Measurements from ENCODE around the gene P2RX6.
A peak's percentile ranks its signal among the peaks of the same experiment; 100 is the strongest.

The P2RX6 gene

DNA sequence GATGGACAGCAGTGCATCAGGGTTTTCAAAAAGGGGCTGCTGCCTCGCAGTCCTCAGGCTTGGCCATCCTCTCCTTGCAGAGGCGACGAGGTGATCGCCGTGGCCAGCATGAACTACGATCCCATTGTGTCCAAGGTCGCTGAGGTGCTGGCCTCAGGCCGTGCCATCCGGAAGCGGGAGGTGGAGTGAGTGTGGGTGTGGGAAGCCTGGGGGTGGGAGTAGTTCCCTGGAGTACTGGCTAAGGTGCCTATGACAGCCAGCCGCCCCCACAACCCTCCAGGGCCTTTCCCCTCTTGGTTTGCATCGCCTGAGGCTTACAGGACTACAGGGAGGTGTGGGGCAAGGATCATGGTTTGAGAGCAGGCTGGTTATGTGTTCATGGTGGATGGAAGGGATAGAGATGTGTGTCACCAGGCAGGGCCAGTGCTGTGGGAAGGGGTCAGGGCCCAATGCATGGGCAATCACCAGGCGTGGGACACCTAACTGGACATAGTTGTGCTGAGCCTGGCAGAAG, 35.0 kb upstream of the P2RX6 start:
- no peak for DNase-seq (ENCODE audit: low spot score)

DNA sequence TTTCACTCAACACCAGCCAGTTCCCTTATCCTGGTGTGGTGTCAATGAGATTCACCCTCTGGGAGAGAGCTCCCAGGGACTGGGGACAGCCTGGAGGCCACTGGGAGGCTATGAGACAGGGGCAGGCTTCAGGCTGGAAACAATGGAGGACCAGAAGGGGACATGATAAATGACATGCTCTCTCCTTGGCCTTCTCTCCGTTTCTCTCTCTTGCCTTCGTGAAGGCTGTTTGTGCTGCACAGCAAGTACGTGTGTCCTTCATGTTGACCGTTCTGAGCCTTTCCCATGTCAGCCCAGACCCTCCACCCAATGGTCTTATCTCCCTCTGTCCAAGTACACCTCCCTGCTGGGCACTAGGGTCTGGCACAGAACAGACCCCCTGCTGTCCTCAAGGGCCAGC, 34.4 kb upstream of the P2RX6 start:
- DNase-seq (ENCODE audit: low spot score): no peak

DNA sequence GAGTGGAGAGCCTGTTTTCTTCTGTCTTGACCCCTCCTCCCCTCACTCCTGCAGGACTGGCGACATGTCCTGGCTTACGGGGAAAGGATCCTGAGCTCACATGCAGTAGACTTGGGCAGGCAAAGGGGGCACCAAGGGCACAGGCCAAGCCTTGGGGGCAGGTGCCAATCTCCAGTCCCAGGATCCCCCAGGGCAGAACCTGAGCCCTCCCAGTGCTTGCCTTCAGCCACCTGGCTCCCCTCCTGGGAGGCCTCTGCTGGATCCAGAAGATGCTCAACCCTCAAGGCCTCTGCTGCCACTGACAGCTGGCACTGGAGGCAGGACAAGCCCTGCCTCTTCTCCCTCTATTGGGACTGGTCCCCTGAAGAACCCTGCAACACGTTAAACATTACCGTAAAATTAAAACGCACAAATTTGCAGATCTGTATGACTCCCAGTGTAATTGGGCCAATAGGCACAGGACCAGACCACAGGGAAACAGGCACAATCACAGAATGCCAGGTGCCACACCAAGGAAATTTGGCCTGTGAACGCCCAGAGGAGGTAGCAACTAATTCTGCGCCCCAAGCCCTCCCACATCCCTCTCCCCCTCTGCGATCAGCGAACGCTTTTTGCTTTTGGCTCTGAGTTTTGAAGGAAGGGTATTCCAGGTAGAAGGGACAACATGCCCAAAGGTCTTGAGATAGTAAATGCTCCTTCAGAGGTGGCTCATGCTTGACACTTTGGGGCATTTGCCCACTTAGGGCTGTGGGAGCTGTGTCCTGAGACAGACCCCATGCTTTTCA, 33.8 kb upstream of the P2RX6 start:
- DNase-seq (ENCODE audit: low spot score): no peak

DNA sequence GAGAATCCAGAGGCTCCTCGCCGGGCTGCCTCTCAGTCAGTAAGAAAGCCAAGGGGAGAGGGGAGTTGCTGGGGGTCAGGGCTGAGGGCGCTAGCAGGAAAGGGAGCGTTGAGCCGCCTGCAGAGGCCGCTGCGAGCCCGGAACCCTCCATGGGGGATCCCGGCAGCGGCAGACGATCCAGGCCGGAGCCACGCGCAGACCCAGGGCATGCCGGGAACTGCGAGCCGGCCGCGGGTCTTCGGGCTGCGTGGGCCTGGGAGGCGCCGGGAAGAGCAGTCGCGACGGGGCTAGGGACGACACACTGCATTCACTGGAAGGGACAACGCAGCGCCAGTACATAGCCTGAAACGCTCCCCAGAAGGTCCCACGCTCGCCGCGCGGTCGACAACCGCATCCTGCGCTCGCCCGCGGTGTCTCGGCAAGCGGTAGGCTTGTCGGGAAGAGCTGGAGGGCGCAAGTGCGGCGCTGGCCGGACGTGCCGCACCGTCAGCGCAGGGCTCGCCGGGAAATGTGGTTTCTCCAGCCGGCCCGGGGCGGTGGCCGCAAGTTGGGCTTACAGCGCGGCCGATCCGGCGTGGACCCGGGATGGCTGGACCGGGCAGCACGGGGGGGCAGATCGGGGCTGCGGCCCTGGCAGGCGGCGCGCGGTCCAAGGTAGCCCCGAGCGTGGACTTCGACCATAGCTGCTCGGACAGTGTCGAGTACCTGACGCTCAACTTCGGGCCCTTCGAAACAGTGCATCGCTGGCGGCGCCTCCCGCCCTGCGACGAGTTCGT, 33.0 kb upstream of the P2RX6 start, which contains the start of gene LZTR1:
Gene LZTR1 (plus strand): TSS at position 511 of the 776 bp plus-strand sequence. CDS start 75 bp downstream, at position 586.
- peak; percentile 81 for DNase-seq (ENCODE audit: low spot score)

DNA sequence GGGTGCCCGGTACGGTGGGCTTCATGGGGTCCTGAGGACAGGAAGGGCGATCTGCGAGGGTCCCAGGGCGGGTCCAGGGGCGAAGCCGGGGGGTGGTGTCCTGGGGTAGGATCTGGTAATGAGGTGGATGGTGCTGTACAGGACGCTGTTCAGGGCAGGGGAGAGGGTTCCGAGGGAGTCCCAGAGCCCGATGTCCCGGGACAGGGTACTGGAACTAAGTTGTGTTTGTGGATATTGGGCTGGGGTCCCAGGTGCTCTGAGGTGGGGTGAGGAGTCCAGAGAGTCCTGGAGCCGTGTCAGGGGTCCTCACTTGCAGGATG, 32.4 kb upstream of the P2RX6 start:
- DNase-seq (ENCODE audit: low spot score): no peak

DNA sequence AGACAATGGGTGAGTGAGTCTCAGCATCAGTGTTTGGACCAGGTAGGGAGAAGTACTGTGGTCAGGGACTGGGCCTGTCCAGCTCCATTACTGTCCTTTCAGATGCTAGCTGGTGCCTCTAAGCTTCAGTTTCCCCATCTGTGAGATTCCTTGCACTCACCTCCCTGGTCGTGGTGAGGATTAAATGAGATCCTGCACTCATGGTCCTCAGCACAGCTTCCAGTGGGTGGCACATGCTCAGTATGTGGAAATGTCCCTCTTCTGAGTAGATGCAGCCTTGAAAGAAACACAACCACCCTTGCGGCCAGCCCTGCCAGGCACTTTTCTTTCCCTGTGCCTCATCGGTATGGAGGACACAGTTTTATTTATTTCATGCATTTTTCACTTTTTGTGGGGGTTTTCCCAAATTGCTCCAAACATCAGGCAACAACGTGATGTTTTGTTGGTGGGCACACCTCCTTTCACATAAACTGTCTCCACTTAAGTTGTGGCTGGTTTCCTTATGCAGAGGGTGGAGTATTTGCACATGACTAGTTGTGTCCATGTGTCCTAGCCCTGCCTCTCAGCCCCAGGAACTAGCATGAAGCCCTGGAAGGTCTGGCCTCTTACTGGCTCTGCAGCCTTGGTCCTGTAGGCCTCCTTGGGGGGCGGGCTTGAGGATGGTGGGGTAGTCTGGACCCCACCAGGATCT, 31.7 kb upstream of the P2RX6 start:
- no peak for DNase-seq (ENCODE audit: low spot score)

DNA sequence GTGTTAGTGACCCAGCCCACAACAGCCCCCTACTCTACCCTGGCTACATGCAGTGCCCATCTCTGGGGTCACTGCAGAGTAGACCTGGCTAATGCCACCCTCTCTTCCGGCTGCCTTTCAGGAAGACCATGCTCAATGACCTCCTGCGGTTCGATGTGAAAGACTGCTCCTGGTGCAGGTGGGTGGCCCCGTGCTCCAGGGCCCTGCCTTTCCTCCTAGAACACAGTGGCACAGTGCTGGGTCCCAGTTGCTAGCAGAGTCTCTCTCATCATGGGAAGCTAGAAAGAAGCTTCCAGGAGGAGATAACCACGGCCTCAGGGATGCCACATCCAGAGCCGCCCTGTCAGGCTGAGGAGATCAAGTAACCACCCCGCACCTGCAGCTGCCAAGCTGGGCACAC, 29.2 kb upstream of the P2RX6 start:
- no peak for DNase-seq (ENCODE audit: low spot score)

DNA sequence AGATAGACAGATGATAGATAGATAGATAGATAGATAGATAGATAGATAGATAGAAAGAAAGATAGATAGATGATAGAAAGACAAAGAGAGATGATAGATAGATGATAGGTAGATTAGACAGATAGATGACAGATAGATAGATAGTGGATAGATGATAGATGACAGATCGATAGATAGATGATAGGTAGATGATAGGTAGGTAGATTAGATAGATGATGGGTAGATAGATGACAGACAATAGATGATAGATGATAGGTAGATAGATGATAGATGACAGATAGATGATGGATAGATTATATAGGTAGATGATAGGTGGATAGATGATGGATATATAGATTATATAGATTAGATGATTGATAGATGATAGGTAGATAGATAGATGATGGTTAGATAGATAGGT, 28.6 kb upstream of the P2RX6 start:
- no peak for DNase-seq (ENCODE audit: low spot score)

DNA sequence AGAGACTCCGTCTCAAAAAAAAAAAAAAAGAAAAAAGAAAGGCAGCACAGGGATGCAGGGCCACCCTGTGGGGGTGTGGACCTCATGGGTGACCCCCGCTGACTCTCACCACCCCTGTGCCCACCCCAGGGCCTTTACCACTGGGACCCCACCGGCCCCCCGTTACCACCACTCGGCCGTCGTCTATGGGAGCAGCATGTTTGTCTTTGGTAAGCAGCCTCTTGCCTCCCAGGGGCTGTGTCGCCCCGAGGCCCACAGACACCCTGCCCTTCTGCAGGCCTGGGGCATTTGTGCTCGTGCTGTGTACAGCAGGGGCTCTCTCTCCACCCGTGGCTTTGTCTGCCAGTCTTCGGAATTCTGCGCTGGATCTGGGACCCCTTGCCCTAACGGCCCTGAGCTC, 27.6 kb upstream of the P2RX6 start:
- DNase-seq (ENCODE audit: low spot score): no peak

DNA sequence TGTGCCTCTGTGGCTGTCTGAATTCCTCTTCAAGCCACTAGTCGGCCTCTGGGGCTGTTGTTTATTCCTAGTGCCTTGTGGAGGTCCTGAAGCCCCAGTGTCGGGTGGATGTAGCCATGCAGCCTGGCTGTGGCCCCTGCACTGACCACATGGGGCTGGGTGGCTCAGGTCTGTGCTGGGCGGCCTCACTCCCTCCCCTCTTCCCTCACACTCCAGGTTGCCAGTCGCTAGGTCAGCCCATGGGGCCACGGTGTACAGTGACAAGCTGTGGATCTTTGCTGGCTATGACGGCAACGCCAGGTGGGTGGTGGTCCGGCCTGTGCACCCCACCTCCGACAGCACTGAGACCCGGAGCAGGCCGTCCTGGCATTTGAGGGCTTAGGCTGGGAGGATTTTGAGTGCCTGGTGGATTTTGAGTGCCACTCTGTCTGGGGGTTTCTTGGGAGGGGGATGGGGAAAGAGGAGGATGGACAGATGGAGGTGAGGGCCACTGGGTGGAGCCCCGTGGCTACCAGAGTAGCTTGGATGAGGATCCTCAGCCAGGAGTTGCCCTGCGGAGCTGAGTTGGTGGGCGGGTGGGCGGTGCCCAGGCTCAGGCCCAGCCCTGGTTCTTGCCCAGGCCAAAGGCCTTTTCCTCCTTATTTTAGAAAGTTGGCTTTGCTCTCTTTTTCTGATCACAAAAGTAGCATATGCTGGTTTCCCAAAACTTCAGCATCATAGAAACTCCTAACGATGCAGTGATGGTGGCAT, 26.2 kb upstream of the P2RX6 start:
- no peak for DNase-seq (ENCODE audit: low spot score)

DNA sequence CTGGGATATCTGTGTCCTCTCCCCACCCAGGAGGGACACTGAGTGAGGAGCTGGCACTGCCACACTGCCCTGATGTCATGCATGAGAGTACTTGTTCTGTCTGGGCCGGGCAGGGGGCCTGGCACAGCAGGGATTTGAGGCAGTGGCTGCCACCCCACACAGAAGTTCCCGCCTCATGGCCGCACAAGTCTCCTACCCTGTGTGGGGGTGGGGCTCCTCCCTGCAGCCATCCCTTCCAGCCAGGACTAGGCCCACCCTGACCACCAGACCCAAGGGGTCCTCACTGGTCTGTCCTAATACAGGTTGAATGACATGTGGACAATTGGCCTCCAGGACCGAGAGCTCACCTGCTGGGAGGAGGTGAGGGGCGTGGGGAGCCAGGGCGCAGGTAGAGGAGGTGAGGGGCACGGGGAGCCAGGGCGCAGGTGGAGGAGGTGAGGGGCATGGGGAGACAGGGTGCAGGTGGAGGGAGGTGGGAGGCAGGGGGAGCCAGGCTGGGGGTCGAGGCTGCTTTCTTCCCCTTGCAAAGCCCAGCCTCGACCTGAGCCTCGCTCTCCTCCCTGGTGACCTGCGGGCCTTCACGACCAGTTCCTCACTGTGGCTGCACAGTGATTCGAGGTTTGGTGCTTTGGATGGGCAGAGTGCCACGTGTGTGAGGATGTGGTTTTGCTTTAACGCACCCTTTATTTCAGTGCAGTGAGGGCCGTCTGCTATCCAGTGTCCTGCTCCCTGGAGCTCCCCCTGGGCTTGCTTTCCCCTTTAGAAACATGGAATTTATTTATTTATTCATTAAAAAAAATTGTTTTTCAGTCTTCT, 25.4 kb upstream of the P2RX6 start:
- no peak for DNase-seq (ENCODE audit: low spot score)

DNA sequence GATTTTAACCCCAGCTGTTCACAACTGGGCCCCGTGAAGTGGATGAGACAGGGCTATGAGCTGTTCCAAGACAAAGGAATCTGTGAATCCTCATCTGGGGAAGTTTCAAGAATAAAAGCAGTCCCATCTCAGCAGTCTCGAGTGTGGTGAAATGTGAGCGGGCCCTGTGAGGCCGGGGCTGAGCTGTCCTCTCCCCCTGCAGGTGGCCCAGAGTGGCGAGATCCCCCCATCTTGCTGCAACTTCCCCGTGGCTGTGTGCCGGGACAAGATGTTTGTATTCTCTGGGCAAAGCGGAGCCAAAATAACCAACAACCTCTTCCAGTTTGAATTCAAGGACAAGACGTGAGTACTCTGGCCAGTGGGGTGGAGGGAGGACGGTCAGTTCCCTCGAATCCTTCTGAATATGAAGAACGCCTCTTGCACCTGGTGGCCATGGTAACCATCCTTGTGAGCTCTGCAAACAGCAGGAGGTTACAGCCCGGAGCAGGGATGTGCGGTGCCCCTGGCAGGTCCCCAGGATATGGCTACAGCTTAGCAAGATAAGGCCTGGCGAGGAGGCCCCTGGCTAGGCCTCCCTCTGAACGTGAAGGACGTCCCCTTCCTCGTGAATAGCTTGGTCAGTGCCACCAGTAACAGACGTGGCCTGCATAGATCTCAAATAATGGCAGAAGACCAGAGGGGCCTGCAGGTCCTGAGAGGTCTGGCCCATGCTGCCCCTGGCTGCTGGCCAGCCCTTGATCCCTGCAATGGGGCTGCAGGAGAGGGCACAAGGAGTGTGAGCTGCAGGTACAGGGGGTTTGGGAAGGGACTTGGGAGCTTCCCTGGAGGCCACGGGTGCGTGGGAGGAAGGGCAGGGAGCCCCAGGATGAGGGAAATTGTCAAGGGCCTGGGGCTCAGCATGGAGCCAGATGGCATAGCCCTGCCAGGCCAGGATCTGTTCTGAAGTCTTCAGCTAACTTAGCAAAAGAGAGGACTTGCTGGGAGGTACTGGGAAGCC, 24.5 kb upstream of the P2RX6 start:
- DNase-seq (ENCODE audit: low spot score): no peak

DNA sequence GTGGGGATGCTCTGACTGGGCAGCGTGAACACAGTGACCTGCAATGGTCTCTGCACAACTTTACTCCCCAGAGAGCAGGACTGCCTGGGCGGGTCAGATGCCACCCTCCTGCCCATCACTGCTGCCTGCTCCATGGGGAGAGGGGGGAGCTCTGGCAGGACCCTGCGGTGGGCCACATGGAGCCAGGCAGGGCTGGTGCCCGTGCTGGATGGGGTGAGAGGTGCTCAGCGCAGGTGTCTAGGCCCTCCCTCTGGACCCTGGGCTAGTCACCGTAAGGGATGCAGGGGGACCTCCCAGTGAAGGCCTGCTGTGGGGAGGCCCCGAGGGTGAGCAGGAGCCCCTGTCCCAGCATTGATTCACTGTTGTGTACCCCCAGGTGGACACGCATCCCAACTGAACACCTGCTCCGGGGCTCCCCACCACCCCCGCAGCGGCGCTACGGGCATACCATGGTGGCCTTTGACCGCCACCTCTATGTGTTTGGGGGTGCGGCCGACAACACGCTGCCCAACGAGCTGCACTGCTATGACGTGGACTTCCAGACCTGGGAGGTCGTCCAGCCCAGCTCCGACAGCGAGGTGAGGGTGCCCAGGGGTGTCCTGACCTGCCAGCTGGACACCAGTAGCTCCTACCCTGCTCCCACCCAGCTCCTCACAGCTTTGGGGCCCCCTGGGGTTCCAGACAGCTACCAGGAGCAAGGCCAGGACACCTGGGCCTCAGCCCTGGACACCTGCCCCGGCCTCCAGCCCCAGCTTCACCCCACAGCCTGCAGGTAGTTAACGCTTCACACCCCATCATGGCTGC, 23.5 kb upstream of the P2RX6 start:
- no peak for DNase-seq (ENCODE audit: low spot score)

DNA sequence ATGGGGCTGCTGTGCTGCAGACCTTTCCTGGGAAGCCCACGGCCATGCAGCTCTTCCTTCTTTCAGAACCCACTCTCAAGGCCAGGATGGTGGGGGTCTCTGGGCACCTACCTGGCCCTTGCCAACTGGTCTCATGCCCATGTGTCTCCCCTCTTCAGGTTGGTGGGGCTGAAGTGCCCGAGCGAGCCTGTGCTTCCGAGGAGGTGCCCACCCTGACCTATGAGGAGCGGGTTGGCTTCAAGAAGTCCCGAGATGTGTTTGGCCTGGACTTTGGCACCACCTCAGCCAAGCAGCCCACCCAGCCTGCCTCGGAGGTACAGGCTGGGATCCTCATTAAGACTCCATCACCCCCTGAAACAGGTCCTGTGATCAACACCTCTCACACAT, 22.9 kb upstream of the P2RX6 start:
- no peak for DNase-seq (ENCODE audit: low spot score)

DNA sequence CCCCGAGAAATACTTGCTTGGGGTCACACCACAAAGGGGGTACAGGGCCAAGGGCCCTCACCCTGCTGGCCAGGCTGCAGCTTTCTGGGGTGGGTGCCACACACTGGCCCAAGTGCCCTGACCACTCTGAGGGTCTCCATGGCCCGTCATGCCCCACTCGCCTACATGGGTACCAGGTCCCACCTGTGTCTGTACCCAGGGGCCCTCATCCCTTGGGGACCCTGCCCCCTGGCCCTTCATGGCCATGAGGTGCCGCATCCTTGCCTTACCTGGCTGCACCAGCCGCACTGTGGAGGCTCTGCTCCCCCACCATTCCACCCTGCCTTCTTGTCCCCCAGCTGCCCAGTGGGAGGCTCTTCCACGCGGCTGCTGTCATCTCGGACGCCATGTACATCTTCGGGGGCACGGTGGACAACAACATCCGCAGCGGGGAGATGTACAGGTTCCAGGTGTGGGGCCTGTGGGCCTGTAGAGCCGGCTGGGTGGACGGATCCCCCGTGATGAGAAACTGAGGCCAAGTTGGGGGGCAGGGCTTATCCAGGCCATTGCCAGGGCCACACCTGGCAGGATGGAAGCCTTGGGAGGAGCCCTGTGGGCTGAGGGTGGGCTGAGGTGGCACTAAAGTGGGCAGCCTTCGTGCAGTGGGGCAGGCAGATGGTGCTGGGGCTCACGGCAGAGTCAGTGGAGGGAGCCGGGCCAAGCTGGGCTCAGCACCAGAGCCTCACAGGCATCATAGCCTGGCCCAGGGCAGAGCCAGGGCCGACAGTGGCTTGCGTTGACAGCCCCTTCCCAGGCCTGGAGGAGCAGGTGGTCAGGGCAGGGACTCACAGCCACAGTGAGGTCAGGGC, 22.3 kb upstream of the P2RX6 start:
- peak; percentile 65 for DNase-seq (ENCODE audit: low spot score)

DNA sequence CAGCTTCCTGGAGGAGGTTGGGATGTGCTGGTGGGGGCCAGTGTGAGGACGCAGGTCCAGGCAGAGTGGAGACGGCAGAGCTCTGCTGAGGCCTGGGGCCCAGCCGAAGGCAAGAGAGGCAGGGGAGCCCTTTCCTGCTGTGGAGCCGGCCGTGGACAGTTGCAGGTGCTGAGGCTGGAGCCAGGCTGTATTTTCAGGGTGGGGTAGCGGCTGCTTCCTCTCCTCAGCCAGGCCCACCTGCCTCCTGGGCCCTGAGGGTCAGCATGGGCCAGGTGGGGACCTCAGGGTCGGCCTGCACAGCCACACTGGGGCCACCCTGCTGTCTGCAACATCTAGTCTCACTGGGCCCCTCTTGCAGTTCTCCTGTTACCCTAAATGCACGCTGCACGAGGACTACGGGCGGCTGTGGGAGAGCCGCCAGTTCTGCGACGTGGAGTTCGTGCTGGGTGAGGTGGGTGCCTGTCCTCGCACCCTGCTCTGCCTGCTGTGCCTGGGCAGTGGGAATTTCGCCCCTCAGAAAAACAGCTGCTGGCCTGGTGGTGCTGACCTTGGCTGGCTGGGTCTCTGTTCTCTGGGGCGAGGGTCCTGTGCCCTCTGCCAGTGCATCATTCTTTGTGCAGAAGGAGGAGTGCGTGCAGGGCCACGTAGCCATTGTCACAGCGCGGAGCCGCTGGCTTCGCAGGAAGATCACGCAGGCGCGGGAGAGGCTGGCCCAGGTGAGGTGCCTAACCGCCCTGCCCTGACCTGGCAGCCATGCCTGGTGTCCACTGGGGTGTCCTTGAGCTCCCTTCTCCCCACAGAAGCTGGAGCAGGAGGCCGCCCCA, 21.4 kb upstream of the P2RX6 start:
- no peak for DNase-seq (ENCODE audit: low spot score)

All from cerebellar cortex (tissue), 1 donor.